A673 (cell line): ENCODE data around the gene SSB.
"Not testable (repeated sequence)": the region's sequence is repeated elsewhere in the genome, so short reads cannot be mapped to it uniquely, and the experiment has no call there.

Source experiments
- EZH2 ChIP-seq: fragments of 200-600 bp; sonication (generic); IDR thresholded peaks from 2 replicates; pipeline ENCODE4 v1.6.1; 2017; ENCODE audit warnings: borderline replicate concordance, low read depth, mild to moderate bottlenecking, mixed read lengths, antibody characterized with exemption, low read length; ENCODE audit not compliant: poor library complexity, severe bottlenecking
- TF ChIP-seq, protein P1 (sequence below): fragments of 300-800, 200-600 bp; sonication (generic); conservative IDR thresholded peaks from 2 replicates; pipeline ENCODE4 v1.5.1; 2017; ENCODE audit warnings: low read depth, mild to moderate bottlenecking, antibody characterized with exemption, low read length, moderate library complexity, mixed read lengths

DNA sequence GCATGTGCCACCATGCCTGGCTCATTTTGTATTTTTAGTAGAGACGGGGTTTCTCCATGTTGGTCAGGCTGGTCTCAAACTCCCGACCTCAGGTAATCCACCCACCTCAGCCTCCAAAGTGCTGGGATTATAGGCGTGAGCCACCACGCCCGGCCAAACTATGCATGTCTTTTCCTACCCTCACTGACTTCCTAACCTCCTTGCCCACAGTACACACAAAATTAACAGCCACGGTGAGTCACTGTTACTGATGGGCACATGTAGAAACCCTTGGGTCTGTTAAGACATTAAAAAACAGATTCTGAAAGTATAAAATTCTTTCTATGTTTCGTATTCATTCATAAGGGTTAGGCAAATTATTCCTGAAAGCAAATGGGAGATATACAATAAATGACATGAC lies 21.4 kb downstream of the SSB start:
- TF ChIP-seq, protein P1, sequence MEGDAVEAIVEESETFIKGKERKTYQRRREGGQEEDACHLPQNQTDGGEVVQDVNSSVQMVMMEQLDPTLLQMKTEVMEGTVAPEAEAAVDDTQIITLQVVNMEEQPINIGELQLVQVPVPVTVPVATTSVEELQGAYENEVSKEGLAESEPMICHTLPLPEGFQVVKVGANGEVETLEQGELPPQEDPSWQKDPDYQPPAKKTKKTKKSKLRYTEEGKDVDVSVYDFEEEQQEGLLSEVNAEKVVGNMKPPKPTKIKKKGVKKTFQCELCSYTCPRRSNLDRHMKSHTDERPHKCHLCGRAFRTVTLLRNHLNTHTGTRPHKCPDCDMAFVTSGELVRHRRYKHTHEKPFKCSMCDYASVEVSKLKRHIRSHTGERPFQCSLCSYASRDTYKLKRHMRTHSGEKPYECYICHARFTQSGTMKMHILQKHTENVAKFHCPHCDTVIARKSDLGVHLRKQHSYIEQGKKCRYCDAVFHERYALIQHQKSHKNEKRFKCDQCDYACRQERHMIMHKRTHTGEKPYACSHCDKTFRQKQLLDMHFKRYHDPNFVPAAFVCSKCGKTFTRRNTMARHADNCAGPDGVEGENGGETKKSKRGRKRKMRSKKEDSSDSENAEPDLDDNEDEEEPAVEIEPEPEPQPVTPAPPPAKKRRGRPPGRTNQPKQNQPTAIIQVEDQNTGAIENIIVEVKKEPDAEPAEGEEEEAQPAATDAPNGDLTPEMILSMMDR: not testable (repeated sequence)
- TF ChIP-seq EZH2: not testable (repeated sequence)
